Hematopoietic multipotent progenitor cell (in vitro differentiated cells): Measurements from ENCODE around the gene TMEM106B. TPM values are rescaled to one million over a fixed set of nuclear protein-coding genes. Genes with fewer than 3 reads are reported as not detected.

Experiments
- DNase-seq, 3 donors: peaks; one replicate each; pipeline ENCODE4 v3.0.0-alpha.2; 2011 to 2015; ENCODE audit warnings: low read depth in 2 of 3, low spot score in 2 of 3
- total RNA-seq: library from RNA; depleted of rRNA; stranded (reverse); fragments of >200 nt; gene quantifications from one replicate; pipeline ENCODE4 v1.2.3, GENCODE V29; 2012

TMEM106B gene
- total RNA-seq, 1 donor = 17.5 TPM

DNA sequence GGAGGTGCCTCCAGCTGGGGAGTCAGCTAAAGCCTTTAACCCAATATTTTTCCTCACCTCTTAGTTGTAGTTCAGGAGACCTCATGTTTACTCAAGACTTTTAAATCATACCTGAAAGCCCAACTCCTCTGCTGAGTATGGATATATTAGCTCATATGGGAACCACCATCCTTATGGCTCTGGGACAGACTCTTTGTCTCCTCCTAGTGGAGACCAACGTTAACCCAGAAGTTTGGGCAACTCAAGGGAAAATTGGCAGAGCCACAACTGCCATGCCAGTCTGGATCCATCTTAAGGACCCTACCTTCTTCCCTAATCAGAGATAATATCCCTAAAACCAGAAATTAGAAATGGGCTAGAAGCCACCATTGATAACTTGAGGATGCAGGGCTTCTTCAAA, 80.8 kb downstream of the TMEM106B start:
- DNase-seq = no peak

Other genes with a start within 250 kb of the TMEM106B start
- gene VWDE, start 192.6 kb downstream of the TMEM106B start, total RNA-seq = 7.5 TPM